ENCODE data around the gene UBE2L3. TPM values are rescaled to one million over a fixed set of nuclear protein-coding genes. Genes with fewer than 3 reads are reported as not detected.
"Not testable (repeated sequence)": the region's sequence is repeated elsewhere in the genome, so short reads cannot be mapped to it uniquely, and the experiment has no call there.

Gene UBE2L3
- total RNA-seq, 1 experiment from 2014 or later, result 91.2 TPM

- no peak for DNase-seq (ENCODE audit: low read depth)
Measured at GRCh38 chr22:21626073-21626734, 58.7 kb downstream of the UBE2L3 start.

GRCh38 chr22:21626735-21627469, 59.4 kb downstream of the UBE2L3 start:
- DNase-seq (ENCODE audit: low read depth), result no peak

- DNase-seq (ENCODE audit: low read depth), result no peak
Measured at GRCh38 chr22:21628386-21629254, 61.1 kb downstream of the UBE2L3 start.

GRCh38 chr22:21629255-21630149, 62.0 kb downstream of the UBE2L3 start, which contains the start of gene YDJC:
Gene YDJC, minus strand, starts transcription at chr22:21630022. Its CDS starts 8 bp downstream, at chr22:21630014.
- peak; percentile 82 for DNase-seq (ENCODE audit: low read depth)

GRCh38 chr22:21631025-21631424, 63.5 kb downstream of the UBE2L3 start:
- DNase-seq (ENCODE audit: low read depth), result no peak

- peak; percentile 16 for DNase-seq (ENCODE audit: low read depth)
Measured at GRCh38 chr22:21632237-21632895, 64.9 kb downstream of the UBE2L3 start, which contains the start of gene CCDC116. Gene CCDC116, plus strand, starts transcription at chr22:21632760. Its CDS starts 422 bp downstream, at chr22:21633182.

- DNase-seq (ENCODE audit: low read depth), result no peak
Measured at GRCh38 chr22:21632931-21633330, 65.4 kb downstream of the UBE2L3 start.

- DNase-seq (ENCODE audit: low read depth), result no peak
Measured at GRCh38 chr22:21633481-21633880, 66.0 kb downstream of the UBE2L3 start.

GRCh38 chr22:21634081-21634480, 66.6 kb downstream of the UBE2L3 start:
- no peak for DNase-seq (ENCODE audit: low read depth)

GRCh38 chr22:21634844-21635243, 67.3 kb downstream of the UBE2L3 start:
- DNase-seq (ENCODE audit: low read depth), result no peak

- no peak for DNase-seq (ENCODE audit: low read depth)
Measured at GRCh38 chr22:21635771-21636510, 68.4 kb downstream of the UBE2L3 start.

- DNase-seq (ENCODE audit: low read depth), result no peak
Measured at GRCh38 chr22:21636629-21637218, 69.2 kb downstream of the UBE2L3 start.

GRCh38 chr22:21637450-21637849, 69.9 kb downstream of the UBE2L3 start:
- DNase-seq (ENCODE audit: low read depth), result not testable (repeated sequence)

- no peak for DNase-seq (ENCODE audit: low read depth)
Measured at GRCh38 chr22:21639359-21639758, 71.8 kb downstream of the UBE2L3 start.

- no peak for DNase-seq (ENCODE audit: low read depth)
Measured at GRCh38 chr22:21640810-21641209, 73.3 kb downstream of the UBE2L3 start.

GRCh38 chr22:21641417-21641788, 73.9 kb downstream of the UBE2L3 start:
- DNase-seq (ENCODE audit: low read depth), result peak; percentile 68

- peak; percentile 97 for DNase-seq (ENCODE audit: low read depth)
Measured at GRCh38 chr22:21641789-21642583, 74.5 kb downstream of the UBE2L3 start, which contains the start of gene SDF2L1. Gene SDF2L1, plus strand, starts transcription at chr22:21642302. Its CDS starts 35 bp downstream, at chr22:21642337.
